Neuronal stem cell (in vitro differentiated cells): ENCODE measurements around the gene ZDHHC20.

Experiments used
- DNase-seq: peaks from one replicate; pipeline ENCODE4 v3.0.0-alpha.2; 2013; ENCODE audit warnings: low spot score
- H2AFZ ChIP-seq: one replicate; pipeline ENCODE4 v1.6.1; 2013; ENCODE audit warnings: mild to moderate bottlenecking, low read length, inconsistent platforms
- H2AK5ac ChIP-seq: 2 replicates; pipeline ENCODE4 v1.6.1; 2013; ENCODE audit warnings: low read depth, mild to moderate bottlenecking, inconsistent platforms, low read length, moderate library complexity, mixed read lengths
- H2BK120ac ChIP-seq: 2 replicates; pipeline ENCODE4 v1.6.1; 2013; ENCODE audit warnings: low read depth, mild to moderate bottlenecking, inconsistent platforms, low read length, moderate library complexity, mixed read lengths
- H2BK12ac ChIP-seq: one replicate; pipeline ENCODE4 v1.6.1; 2013; ENCODE audit warnings: low read length, inconsistent platforms
- H2BK15ac ChIP-seq: 2 replicates; pipeline ENCODE4 v1.6.1; 2013; ENCODE audit warnings: mild to moderate bottlenecking, low read length, inconsistent platforms, mixed read lengths
- H2BK5ac ChIP-seq: one replicate; pipeline ENCODE4 v1.6.1; 2013; ENCODE audit warnings: inconsistent platforms, mild to moderate bottlenecking, low read length, moderate library complexity
- H3K14ac ChIP-seq: one replicate; pipeline ENCODE4 v1.6.1; 2013; ENCODE audit warnings: low read length, inconsistent platforms
- H3K18ac ChIP-seq: 2 replicates; pipeline ENCODE4 v1.6.1; 2013; ENCODE audit warnings: low read length, inconsistent platforms
- H3K23ac ChIP-seq: 2 replicates; pipeline ENCODE4 v1.6.1; 2013; ENCODE audit warnings: low read depth, mild to moderate bottlenecking, mixed read lengths, low read length, inconsistent platforms; ENCODE audit not compliant: poor library complexity
- H3K27ac ChIP-seq: replicated peaks from 3 replicates; pipeline ENCODE4 v1.5.1; 2013; ENCODE audit warnings: low read length, inconsistent platforms
- H3K27me3 ChIP-seq, 3 experiments: 2 replicates each; pipeline ENCODE4 v1.6.1; 2013; ENCODE audit warnings: low read length in 3 of 3, mild to moderate bottlenecking in 2 of 3, inconsistent platforms in 1 of 3, low read depth in 1 of 3, mixed read lengths in 1 of 3, moderate library complexity in 1 of 3; ENCODE audit not compliant: control insufficient read depth in 3 of 3, insufficient read depth in 3 of 3
- H3K36me3 ChIP-seq, 2 donors: replicated peaks in 1 of 2; 2 replicates each; pipeline ENCODE4 v1.6.1; 2013; ENCODE audit warnings: low read length in 2 of 2; ENCODE audit not compliant: control insufficient read depth in 2 of 2, insufficient read depth in 2 of 2
- H3K4ac ChIP-seq: 2 replicates; pipeline ENCODE4 v1.6.1; 2013; ENCODE audit warnings: inconsistent platforms, mild to moderate bottlenecking, low read length, moderate library complexity
- H3K4me1 ChIP-seq, 2 donors: 1 replicate in 1 of 2; 2 replicates in 1 of 2; pipeline ENCODE4 v1.6.1; 2013; ENCODE audit warnings: low read length in 2 of 2, low read depth in 1 of 2; ENCODE audit not compliant: control insufficient read depth in 2 of 2, insufficient read depth in 1 of 2
- H3K4me2 ChIP-seq: one replicate; pipeline ENCODE4 v1.6.1; 2013; ENCODE audit warnings: mild to moderate bottlenecking, low read length, inconsistent platforms; ENCODE audit not compliant: insufficient read depth, poor library complexity, severe bottlenecking
- H3K4me3 ChIP-seq, 2 donors: 2 replicates each; pipeline ENCODE4 v1.5.1; 2013; ENCODE audit warnings: low read length in 2 of 2, mild to moderate bottlenecking in 2 of 2, inconsistent platforms in 1 of 2, moderate library complexity in 1 of 2
- H3K79me1 ChIP-seq: one replicate; pipeline ENCODE4 v1.6.1; 2013; ENCODE audit warnings: low read depth, mild to moderate bottlenecking, inconsistent platforms, low read length, moderate library complexity
- H3K9ac ChIP-seq: one replicate; pipeline ENCODE4 v1.6.1; 2013; ENCODE audit warnings: mild to moderate bottlenecking, low read depth, low read length, inconsistent platforms; ENCODE audit not compliant: poor library complexity
- H3K9me3 ChIP-seq, 2 donors: replicated peaks in 1 of 2; 2 replicates each; pipeline versions ENCODE3 to v1.6.1; 2013; ENCODE audit warnings: low read length in 2 of 2, mild to moderate bottlenecking in 2 of 2, inconsistent platforms in 1 of 2, low read depth in 1 of 2, mixed read lengths in 1 of 2, moderate library complexity in 1 of 2; ENCODE audit not compliant: control insufficient read depth in 2 of 2, insufficient read depth in 1 of 2
- H4K8ac ChIP-seq: one replicate; pipeline ENCODE4 v1.6.1; 2013; ENCODE audit warnings: low read depth, mild to moderate bottlenecking, inconsistent platforms, low read length, moderate library complexity
- H4K91ac ChIP-seq: one replicate; pipeline ENCODE4 v1.6.1; 2013; ENCODE audit warnings: low read length, low read depth, mild to moderate bottlenecking, inconsistent platforms; ENCODE audit not compliant: poor library complexity
- WGBS, 2 donors: extraction: QIAGEN DNeasy Blood & Tissue Kit; methylation state at CpG; one replicate each; pipeline ENCODE4 v1.1.7; 2013; ENCODE audit warnings: missing lambda C conversion rate in 2 of 2, mixed read lengths in 1 of 2; ENCODE audit not compliant: insufficient read length in 2 of 2, insufficient replicate concordance in 1 of 2; ENCODE audit errors: extremely low coverage in 2 of 2; 5-methylcytosine and 5-hydroxymethylcytosine counted together

The ZDHHC20 gene

GRCh38 chr13:21361706-21362105 is 97.4 kb downstream of the ZDHHC20 start:
- H3K23ac ChIP-seq = no peak overlapping the region
- no peak overlapping the region for H3K4me3 ChIP-seq
- no peak overlapping the region for H2BK5ac ChIP-seq
- no peak overlapping the region for H3K4me2 ChIP-seq
- no peak overlapping the region for H3K14ac ChIP-seq
- H3K79me1 ChIP-seq = no peaks in the 10 kb centered on the region
- no peak for DNase-seq
- H3K4ac ChIP-seq = no peak overlapping the region
- H3K9me3 ChIP-seq = peaks cover 0 to 7% of the 10 kb centered on the region in 2 donors
- H3K36me3 ChIP-seq = no peaks in the 10 kb centered on the region
- no peak overlapping the region for H4K8ac ChIP-seq
- H3K27me3 ChIP-seq = no peaks in the 10 kb centered on the region
- no peak overlapping the region for H3K9ac ChIP-seq
- H3K4me1 ChIP-seq = peaks cover 0 to 4% of the 10 kb centered on the region in 2 donors
- H3K27ac ChIP-seq = no peak overlapping the region
- H2AK5ac ChIP-seq = no peak overlapping the region
- no peak overlapping the region for H2AFZ ChIP-seq
- H2BK15ac ChIP-seq = no peak overlapping the region
- H3K18ac ChIP-seq = no peak overlapping the region
- H2BK120ac ChIP-seq = no peak overlapping the region
- no CpG with 5 or more reads among the region's 3 CpGs for WGBS, 2 donors
- H4K91ac ChIP-seq = no peak overlapping the region
- no peak overlapping the region for H2BK12ac ChIP-seq

GRCh38 chr13:21361123-21361522 is 98.0 kb downstream of the ZDHHC20 start:
- Histone ChIP-seq H4K91ac (no peak overlapping the region), H3K4ac (no peak overlapping the region), H2AK5ac (no peak overlapping the region), H3K9ac (no peak overlapping the region), H3K4me3 (no peak overlapping the region), H3K36me3 (no peaks in the 10 kb centered on the region), H2BK120ac (no peak overlapping the region), H3K18ac (no peak overlapping the region), H3K4me1 (peaks cover 0 to 4% of the 10 kb centered on the region in 2 donors), H2BK12ac (no peak overlapping the region), H2BK15ac (no peak overlapping the region), H4K8ac (no peak overlapping the region), H2AFZ (no peak overlapping the region), H3K79me1 (no peaks in the 10 kb centered on the region), H3K23ac (no peak overlapping the region), H3K14ac (no peak overlapping the region), H3K4me2 (no peak overlapping the region), H3K9me3 (peaks cover 0 to 7% of the 10 kb centered on the region in 2 donors), H2BK5ac (no peak overlapping the region), H3K27me3 (no peaks in the 10 kb centered on the region), H3K27ac (no peak overlapping the region)
- no peak for DNase-seq
- no CpG with 5 or more reads among the region's 7 CpGs for WGBS, 2 donors

- no peak for DNase-seq
- H4K8ac ChIP-seq = no peak overlapping the region
- H2BK15ac ChIP-seq = no peak overlapping the region
- H2BK12ac ChIP-seq = no peak overlapping the region
- no peak overlapping the region for H2BK120ac ChIP-seq
- no peak overlapping the region for H2AFZ ChIP-seq
- no peak overlapping the region for H3K4ac ChIP-seq
- H2BK5ac ChIP-seq = no peak overlapping the region
- no peak overlapping the region for H3K4me3 ChIP-seq
- WGBS, 2 donors = no CpG with 5 or more reads among the region's 4 CpGs
- no peak overlapping the region for H3K4me2 ChIP-seq
- H3K27ac ChIP-seq = no peak overlapping the region
- H2AK5ac ChIP-seq = no peak overlapping the region
- H3K27me3 ChIP-seq = no peaks in the 10 kb centered on the region
- H3K23ac ChIP-seq = no peak overlapping the region
- peaks cover 0 to 7% of the 10 kb centered on the region in 2 donors for H3K9me3 ChIP-seq
- no peak overlapping the region for H3K9ac ChIP-seq
- H3K36me3 ChIP-seq = no peaks in the 10 kb centered on the region
- H3K79me1 ChIP-seq = no peaks in the 10 kb centered on the region
- H3K14ac ChIP-seq = no peak overlapping the region
- no peak overlapping the region for H4K91ac ChIP-seq
- H3K18ac ChIP-seq = no peak overlapping the region
- no peaks in the 10 kb centered on the region for H3K4me1 ChIP-seq
These were observed 98.6 kb downstream of the ZDHHC20 start for GRCh38 chr13:21360463-21360862.

GRCh38 chr13:21359855-21360254 is 99.2 kb downstream of the ZDHHC20 start:
- no peak for DNase-seq

More at GRCh38 chr13:21359855-21360254, 99.2 kb downstream of the ZDHHC20 start:
- Histone ChIP-seq H2BK12ac (no peak overlapping the region), H3K14ac (no peak overlapping the region), H2AK5ac (no peak overlapping the region), H2BK15ac (no peak overlapping the region), H3K4ac (no peak overlapping the region), H2BK120ac (no peak overlapping the region), H3K27ac (no peak overlapping the region), H3K4me2 (no peak overlapping the region), H2AFZ (no peak overlapping the region), H3K23ac (no peak overlapping the region), H4K8ac (no peak overlapping the region), H3K4me1 (no peaks in the 10 kb centered on the region), H3K9ac (no peak overlapping the region), H4K91ac (no peak overlapping the region), H3K4me3 (no peak overlapping the region), H3K9me3 (peaks cover 0 to 7% of the 10 kb centered on the region in 2 donors), H3K27me3 (no peaks in the 10 kb centered on the region), H3K18ac (no peak overlapping the region), H2BK5ac (no peak overlapping the region), H3K79me1 (no peaks in the 10 kb centered on the region), H3K36me3 (no peaks in the 10 kb centered on the region)
- no CpG with 5 or more reads among the region's 5 CpGs for WGBS, 2 donors
